Ovary (tissue), 3 donors: ENCODE measurements around the gene PAX2.

ENCODE experiments used
- EP300 ChIP-seq: sonication (generic); formaldehyde crosslinking; IDR thresholded peaks from one replicate; pipeline ENCODE4 v1.6.1; 2017; ENCODE audit warnings: antibody characterized with exemption
- POLR2A ChIP-seq: fragments of 450-650 bp; IDR thresholded peaks from one replicate; pipeline ENCODE4 v1.6.1; 2017; ENCODE audit warnings: antibody characterized with exemption, mild to moderate bottlenecking, moderate library complexity
- TF ChIP-seq, protein P1 (sequence below), 3 donors: fragments of 450-650 bp in 2 of 3; fragments of 200-600 bp in 1 of 3; IDR thresholded peaks; one replicate each; pipeline versions ENCODE4 v1.5.1 to v1.8.0; 2016 to 2022; ENCODE audit warnings: antibody characterized with exemption in 3 of 3, mild to moderate bottlenecking in 1 of 3
- donor health status: DM: no; HTN: no; CAD: no.

DNA sequence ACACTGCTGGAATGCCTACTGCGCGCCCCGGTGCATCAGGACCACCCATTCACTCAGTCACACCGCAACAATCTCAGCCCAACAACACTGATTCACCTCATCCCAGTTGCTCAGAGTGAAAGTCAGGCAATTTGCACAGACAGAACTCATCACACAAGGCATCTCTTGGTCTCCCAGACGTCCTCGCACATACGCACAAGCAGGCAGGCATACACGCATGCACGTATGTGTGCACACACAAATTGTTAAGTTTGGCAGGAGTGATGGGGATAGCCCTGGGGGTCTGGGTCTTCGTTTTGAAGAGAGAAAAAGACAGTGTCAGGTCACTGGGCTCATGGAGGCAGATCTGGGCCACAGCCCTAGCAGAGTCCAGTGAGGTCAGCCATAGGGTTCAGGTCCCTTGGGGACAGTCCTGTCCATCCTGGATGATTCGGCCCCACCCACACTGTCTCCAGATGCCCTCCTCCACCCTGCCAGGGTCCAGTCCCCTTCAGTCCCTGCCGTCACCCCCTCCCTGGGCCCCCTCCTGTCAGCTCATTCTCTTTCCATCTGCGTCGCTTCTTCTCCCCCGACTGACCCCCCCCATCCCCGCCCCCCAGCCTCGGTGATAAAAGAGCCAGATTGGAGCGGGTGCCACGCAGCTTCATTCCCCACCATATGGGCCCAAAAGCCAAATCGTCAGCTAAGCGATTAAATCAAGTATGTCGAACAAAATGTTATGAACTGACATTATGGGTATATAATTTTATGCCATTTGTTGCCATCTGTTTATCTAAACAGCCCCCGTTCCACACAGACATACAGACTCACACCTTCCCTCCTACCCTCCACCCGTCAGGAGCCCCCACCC is 118.9 kb downstream of the PAX2 start:
- TF ChIP-seq POLR2A = no peak
- TF ChIP-seq EP300 = no peak
- TF ChIP-seq, protein P1, sequence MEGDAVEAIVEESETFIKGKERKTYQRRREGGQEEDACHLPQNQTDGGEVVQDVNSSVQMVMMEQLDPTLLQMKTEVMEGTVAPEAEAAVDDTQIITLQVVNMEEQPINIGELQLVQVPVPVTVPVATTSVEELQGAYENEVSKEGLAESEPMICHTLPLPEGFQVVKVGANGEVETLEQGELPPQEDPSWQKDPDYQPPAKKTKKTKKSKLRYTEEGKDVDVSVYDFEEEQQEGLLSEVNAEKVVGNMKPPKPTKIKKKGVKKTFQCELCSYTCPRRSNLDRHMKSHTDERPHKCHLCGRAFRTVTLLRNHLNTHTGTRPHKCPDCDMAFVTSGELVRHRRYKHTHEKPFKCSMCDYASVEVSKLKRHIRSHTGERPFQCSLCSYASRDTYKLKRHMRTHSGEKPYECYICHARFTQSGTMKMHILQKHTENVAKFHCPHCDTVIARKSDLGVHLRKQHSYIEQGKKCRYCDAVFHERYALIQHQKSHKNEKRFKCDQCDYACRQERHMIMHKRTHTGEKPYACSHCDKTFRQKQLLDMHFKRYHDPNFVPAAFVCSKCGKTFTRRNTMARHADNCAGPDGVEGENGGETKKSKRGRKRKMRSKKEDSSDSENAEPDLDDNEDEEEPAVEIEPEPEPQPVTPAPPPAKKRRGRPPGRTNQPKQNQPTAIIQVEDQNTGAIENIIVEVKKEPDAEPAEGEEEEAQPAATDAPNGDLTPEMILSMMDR (IDR thresholded peaks at IDR 0.05) = no peak
